ENCODE data around the gene GH2. TPM values are rescaled to one million over a fixed set of nuclear protein-coding genes. Genes with fewer than 3 reads are reported as not detected.
"Not testable (repeated sequence)": the region's sequence is repeated elsewhere in the genome, so short reads cannot be mapped to it uniquely, and the experiment has no call there.

The GH2 gene
- total RNA-seq, 1 donor from 2014 or later, result not detected

DNA sequence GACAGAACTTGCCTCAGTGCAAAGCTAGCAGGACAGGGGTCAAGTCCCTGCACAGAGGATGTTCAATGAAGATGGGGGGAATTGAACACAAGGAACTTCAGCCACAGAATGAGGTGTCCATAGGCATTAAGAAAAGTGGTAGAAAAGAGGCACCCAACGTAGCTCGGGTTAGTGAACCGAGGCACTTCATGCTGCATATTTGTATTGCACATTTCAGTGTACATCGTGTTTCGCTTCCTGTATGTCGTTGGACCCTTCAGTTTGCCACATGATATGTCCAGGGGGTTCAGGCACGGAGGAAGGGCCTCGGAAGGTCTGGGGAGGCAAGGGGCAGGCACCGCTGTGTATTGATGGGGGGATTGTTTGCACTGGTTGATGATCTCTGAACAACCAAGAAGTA lies 3.3 kb downstream of the GH2 start:
- peaks cover 15% of the 10 kb centered on the region for H3K27me3 Mint-ChIP-seq (ENCODE audit: insufficient read depth)
- H3K4me1 Mint-ChIP-seq (ENCODE audit: low read depth); H3K4me3 Mint-ChIP-seq; intact Hi-C loops (cut with micrococcal nuclease); DNase-seq (ENCODE audit: low spot score); H3K27ac Mint-ChIP-seq; H3K36me3 Mint-ChIP-seq (ENCODE audit: low read depth); H3K9me3 Mint-ChIP-seq: not testable (repeated sequence)

GRCh38 chr17:63874693-63875092 lies 7.1 kb downstream of the GH2 start:
- H3K36me3 Mint-ChIP-seq (ENCODE audit: low read depth); H3K9me3 Mint-ChIP-seq; H3K27ac Mint-ChIP-seq; H3K4me3 Mint-ChIP-seq; intact Hi-C loops (cut with micrococcal nuclease); DNase-seq (ENCODE audit: low spot score); H3K4me1 Mint-ChIP-seq (ENCODE audit: low read depth): not testable (repeated sequence)
- peaks cover 23% of the 10 kb centered on the region for H3K27me3 Mint-ChIP-seq (ENCODE audit: insufficient read depth)

GRCh38 chr17:63874061-63874626 lies 7.6 kb downstream of the GH2 start:
- H3K4me1 Mint-ChIP-seq (ENCODE audit: low read depth); H3K36me3 Mint-ChIP-seq (ENCODE audit: low read depth); intact Hi-C loops (cut with micrococcal nuclease); DNase-seq (ENCODE audit: low spot score); H3K9me3 Mint-ChIP-seq; H3K27ac Mint-ChIP-seq; H3K4me3 Mint-ChIP-seq: not testable (repeated sequence)
- peaks cover 22% of the 10 kb centered on the region for H3K27me3 Mint-ChIP-seq (ENCODE audit: insufficient read depth)

DNA sequence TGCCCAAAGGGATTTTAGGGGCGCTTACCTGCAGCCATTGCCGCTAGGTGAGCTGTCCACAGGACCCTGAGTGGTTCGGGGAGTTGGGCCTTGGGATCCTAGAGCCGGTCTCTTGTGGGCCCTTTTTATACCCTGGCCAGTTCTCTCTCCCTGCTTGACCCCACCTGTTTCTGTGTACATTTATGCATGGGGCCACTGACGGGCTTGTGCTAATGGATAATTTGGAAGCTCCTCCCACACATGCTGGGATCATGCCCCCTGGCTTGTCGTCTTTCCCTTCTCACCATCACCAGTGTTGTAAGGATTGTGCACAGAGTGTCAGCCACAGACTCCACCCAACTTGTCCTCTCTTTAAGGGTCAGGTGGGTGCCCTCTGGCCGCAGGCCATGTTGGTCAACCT lies 8.2 kb downstream of the GH2 start, which contains the start of gene CSH2:
CSH2 (minus strand) TSS at position 101 of the 400 bp plus-strand sequence; CDS start at position 38, 63 bp downstream.
- H3K4me1 Mint-ChIP-seq (ENCODE audit: low read depth); DNase-seq (ENCODE audit: low spot score); H3K36me3 Mint-ChIP-seq (ENCODE audit: low read depth); H3K4me3 Mint-ChIP-seq; intact Hi-C loops (cut with micrococcal nuclease); H3K27ac Mint-ChIP-seq; H3K9me3 Mint-ChIP-seq: not testable (repeated sequence)
- peaks cover 22% of the 10 kb centered on the region for H3K27me3 Mint-ChIP-seq (ENCODE audit: insufficient read depth)

DNA sequence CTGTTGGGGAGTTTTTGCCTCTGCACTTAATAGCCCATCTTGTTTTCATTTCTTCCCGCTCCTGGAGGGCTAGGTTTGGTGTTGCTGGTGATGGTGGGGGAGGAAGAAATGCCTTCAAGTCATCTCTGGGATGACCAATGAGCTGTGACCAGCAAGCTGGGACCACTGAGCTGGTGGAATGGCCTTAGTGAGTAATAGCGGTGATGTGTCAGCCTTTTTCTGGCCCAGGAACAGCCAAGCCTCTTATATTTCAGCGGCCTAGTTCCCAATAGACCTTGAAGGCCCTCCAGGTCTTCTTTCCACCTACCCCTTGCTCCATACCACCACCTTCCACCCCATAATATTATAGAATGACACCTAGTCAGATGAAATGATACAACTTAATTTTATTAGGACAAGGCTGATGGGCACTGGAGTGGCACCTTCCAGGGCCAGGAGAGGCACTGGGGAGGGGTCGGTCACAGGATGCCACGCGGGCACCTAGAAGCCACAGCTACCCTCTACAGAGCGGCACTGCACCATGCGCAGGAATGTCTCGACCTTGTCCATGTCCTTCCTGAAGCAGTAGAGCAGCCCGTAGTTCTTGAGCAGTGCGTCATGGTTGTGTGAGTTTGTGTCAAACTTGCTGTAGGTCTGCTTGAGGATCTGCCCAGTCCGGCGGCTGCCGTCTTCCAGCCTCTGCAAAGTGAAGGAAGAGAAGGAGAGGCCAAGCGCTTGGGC lies 9.9 kb downstream of the GH2 start:
- H3K27me3 Mint-ChIP-seq (ENCODE audit: insufficient read depth), result peaks cover 16% of the 10 kb centered on the region
- H3K4me3 Mint-ChIP-seq; H3K9me3 Mint-ChIP-seq; H3K27ac Mint-ChIP-seq; H3K36me3 Mint-ChIP-seq (ENCODE audit: low read depth); DNase-seq (ENCODE audit: low spot score); intact Hi-C loops (cut with micrococcal nuclease); H3K4me1 Mint-ChIP-seq (ENCODE audit: low read depth): not testable (repeated sequence)

- intact Hi-C loops (cut with micrococcal nuclease); H3K4me3 Mint-ChIP-seq; H3K9me3 Mint-ChIP-seq; DNase-seq (ENCODE audit: low spot score); H3K36me3 Mint-ChIP-seq (ENCODE audit: low read depth); H3K4me1 Mint-ChIP-seq (ENCODE audit: low read depth); H3K27ac Mint-ChIP-seq: not testable (repeated sequence)
- H3K27me3 Mint-ChIP-seq (ENCODE audit: insufficient read depth), result peaks cover 16% of the 10 kb centered on the region
Observed at GRCh38 chr17:63870292-63870665, 11.5 kb downstream of the GH2 start.

GRCh38 chr17:63869491-63870291 lies 12.1 kb downstream of the GH2 start:
- intact Hi-C loops (cut with micrococcal nuclease), result not testable (repeated sequence)

DNA sequence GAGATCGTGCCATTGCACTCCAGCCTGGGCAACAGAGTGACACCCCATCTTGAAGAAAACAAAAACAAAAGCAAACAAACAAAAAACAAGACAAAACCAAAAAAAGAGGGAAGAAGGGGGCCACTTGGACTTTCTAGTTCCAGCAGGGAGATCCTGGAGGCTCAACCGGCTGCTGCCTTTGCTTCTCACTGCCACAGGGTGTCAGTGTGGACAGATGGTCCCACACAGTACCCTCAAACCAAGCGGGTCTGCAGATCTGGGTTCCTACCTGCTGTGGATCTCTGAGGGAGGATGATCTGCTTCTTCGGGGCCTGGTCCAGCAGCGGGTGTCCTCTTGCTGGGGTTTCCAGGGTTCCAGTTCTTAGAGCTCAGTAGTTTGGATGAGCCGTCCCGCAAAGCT lies 15.1 kb downstream of the GH2 start:
- H3K36me3 Mint-ChIP-seq (ENCODE audit: low read depth), result not testable (repeated sequence)

More at GRCh38 chr17:63869491-63870291, 12.1 kb downstream of the GH2 start:
- H3K4me3 Mint-ChIP-seq; H3K9me3 Mint-ChIP-seq; DNase-seq (ENCODE audit: low spot score); H3K27ac Mint-ChIP-seq; H3K36me3 Mint-ChIP-seq (ENCODE audit: low read depth); H3K4me1 Mint-ChIP-seq (ENCODE audit: low read depth): not testable (repeated sequence)
- peaks cover 15% of the 10 kb centered on the region for H3K27me3 Mint-ChIP-seq (ENCODE audit: insufficient read depth)

DNA sequence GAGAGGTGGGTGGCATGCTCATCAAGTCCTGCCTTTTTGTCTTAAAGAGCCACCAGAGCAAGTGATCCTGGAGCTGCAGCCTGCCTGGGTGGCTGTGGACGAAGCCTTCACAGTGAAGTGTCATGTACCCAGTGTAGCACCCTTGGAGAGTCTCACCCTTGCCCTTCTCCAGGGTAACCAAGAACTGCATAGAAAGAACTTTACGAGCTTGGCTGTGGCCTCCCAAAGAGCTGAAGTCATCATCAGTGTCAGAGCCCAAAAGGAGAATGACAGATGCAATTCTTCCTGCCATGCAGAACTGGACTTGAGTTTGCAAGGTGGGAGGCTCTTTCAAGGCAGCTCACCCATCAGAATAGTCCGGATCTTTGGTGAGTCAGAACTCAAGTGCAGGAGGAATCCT lies 22.5 kb downstream of the GH2 start:
- H3K4me3 Mint-ChIP-seq, result no peak overlapping the region
- H3K4me1 Mint-ChIP-seq (ENCODE audit: low read depth), result no peaks in the 10 kb centered on the region
- intact Hi-C loops (cut with micrococcal nuclease), result no loop called here

More for the DNA sequence above, 15.1 kb downstream of the GH2 start:
- H3K4me3 Mint-ChIP-seq; DNase-seq (ENCODE audit: low spot score); intact Hi-C loops (cut with micrococcal nuclease); H3K9me3 Mint-ChIP-seq; H3K4me1 Mint-ChIP-seq (ENCODE audit: low read depth); H3K27ac Mint-ChIP-seq: not testable (repeated sequence)
- H3K27me3 Mint-ChIP-seq (ENCODE audit: insufficient read depth), result peaks cover 19% of the 10 kb centered on the region

DNA sequence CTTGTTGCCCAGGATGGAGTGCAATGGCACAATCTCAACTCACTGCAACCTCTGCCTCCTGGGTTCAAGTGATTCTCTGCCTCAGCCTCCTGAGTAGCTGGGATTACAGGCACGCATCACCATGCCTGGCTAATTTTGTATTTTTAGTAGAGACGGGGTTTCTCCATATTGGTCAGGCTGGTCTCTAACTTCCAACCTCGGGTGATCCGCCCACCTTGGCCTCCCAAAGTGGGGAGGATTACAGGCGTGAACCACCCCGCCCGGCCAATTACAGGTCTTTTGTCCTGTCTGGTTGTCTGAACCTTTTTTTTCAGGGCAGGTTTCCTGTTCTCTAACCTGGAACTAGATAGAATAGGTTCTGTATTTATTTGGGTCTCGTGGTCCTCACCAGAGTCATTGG lies 25.3 kb downstream of the GH2 start:
- H3K9me3 Mint-ChIP-seq; H3K4me3 Mint-ChIP-seq; H3K36me3 Mint-ChIP-seq (ENCODE audit: low read depth); DNase-seq (ENCODE audit: low spot score); H3K4me1 Mint-ChIP-seq (ENCODE audit: low read depth); intact Hi-C loops (cut with micrococcal nuclease); H3K27ac Mint-ChIP-seq: not testable (repeated sequence)
- peaks cover 39% of the 10 kb centered on the region for H3K27me3 Mint-ChIP-seq (ENCODE audit: insufficient read depth)

More for the DNA sequence above, 22.5 kb downstream of the GH2 start:
- DNase-seq (ENCODE audit: low spot score), result no peak
- Mint-ChIP-seq H3K36me3 (ENCODE audit: low read depth) (no peaks in the 10 kb centered on the region), H3K9me3 (no peaks in the 10 kb centered on the region), H3K27ac (no peak overlapping the region), H3K27me3 (ENCODE audit: insufficient read depth) (peaks cover 31% of the 10 kb centered on the region)

GRCh38 chr17:63855185-63855584 lies 26.6 kb downstream of the GH2 start:
- DNase-seq (ENCODE audit: low spot score), result no peak
- peaks cover 35% of the 10 kb centered on the region for H3K27me3 Mint-ChIP-seq (ENCODE audit: insufficient read depth)
- no peak overlapping the region for H3K4me3 Mint-ChIP-seq
- H3K9me3 Mint-ChIP-seq, result no peaks in the 10 kb centered on the region
- intact Hi-C loops (cut with micrococcal nuclease), result no loop called here
- no peaks in the 10 kb centered on the region for H3K4me1 Mint-ChIP-seq (ENCODE audit: low read depth)
- no peak overlapping the region for H3K27ac Mint-ChIP-seq
- H3K36me3 Mint-ChIP-seq (ENCODE audit: low read depth), result no peaks in the 10 kb centered on the region

GRCh38 chr17:63854709-63855108 lies 27.0 kb downstream of the GH2 start:
- no peak overlapping the region for H3K27ac Mint-ChIP-seq
- no peak for DNase-seq (ENCODE audit: low spot score)
- no peaks in the 10 kb centered on the region for H3K36me3 Mint-ChIP-seq (ENCODE audit: low read depth)
- intact Hi-C loops (cut with micrococcal nuclease), result no loop called here
- peaks cover 32% of the 10 kb centered on the region for H3K27me3 Mint-ChIP-seq (ENCODE audit: insufficient read depth)
- H3K4me1 Mint-ChIP-seq (ENCODE audit: low read depth), result peaks cover 2% of the 10 kb centered on the region
- H3K4me3 Mint-ChIP-seq, result no peak overlapping the region
- no peaks in the 10 kb centered on the region for H3K9me3 Mint-ChIP-seq

DNA sequence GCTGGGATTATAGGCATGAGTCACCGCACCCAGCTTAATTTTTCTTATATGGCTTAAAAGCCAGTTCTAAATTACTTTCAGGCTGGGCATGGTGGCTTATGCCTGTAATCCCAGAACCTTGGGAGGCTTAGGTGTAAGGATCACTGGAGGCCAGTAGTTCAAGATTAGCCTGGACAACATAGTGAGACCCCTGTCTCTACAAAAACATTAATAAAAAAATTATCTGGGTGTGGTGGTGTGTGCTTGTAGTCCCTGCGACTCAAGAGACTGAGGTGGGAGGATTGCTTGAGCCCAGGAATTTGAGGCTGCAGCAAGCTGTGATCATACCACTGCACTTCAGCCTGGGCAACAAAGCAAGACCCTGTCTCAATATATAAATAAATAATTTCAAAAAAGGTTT lies 28.5 kb downstream of the GH2 start:
- intact Hi-C loops (cut with micrococcal nuclease), result no loop called here
- DNase-seq (ENCODE audit: low spot score), result no peak
- no peak overlapping the region for H3K4me3 Mint-ChIP-seq
- H3K27ac Mint-ChIP-seq, result no peak overlapping the region
- H3K4me1 Mint-ChIP-seq (ENCODE audit: low read depth), result peaks cover 11% of the 10 kb centered on the region
- peaks cover under 1% of the 10 kb centered on the region for H3K9me3 Mint-ChIP-seq
- peaks cover 2% of the 10 kb centered on the region for H3K36me3 Mint-ChIP-seq (ENCODE audit: low read depth)
- peaks cover 32% of the 10 kb centered on the region for H3K27me3 Mint-ChIP-seq (ENCODE audit: insufficient read depth)
